HG02571 (cell line): ENCODE measurements around the gene ATP11A.

Experiments used
- ATAC-seq: cut with Tn5 transposase; IDR thresholded peaks from one replicate; pipeline ENCODE4 v1.9.1; 2021; ENCODE audit warnings: mild to moderate bottlenecking, moderate library complexity; ENCODE audit not compliant: unreplicated experiment

Gene ATP11A

DNA sequence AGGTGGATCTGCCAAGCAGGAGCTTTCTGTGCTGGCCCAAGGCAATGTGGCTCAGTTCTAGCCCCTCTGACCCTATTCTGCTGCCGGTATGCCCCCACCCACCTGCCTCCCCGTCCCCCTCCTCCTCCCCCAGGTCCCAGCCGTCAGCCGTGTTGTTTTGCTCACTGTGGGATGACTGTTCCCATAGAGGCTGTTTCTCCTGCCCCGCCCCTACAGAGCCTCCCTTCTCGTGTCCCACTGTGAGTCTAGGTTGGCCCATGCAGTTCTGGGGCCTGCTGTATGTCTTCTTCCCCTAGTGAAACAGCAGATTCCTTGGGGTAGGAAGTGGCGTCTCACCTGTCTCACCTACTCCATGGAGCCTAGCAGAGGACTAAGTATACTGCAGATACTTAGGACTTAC, 48.8 kb downstream of the ATP11A start:
- no peak for ATAC-seq

DNA sequence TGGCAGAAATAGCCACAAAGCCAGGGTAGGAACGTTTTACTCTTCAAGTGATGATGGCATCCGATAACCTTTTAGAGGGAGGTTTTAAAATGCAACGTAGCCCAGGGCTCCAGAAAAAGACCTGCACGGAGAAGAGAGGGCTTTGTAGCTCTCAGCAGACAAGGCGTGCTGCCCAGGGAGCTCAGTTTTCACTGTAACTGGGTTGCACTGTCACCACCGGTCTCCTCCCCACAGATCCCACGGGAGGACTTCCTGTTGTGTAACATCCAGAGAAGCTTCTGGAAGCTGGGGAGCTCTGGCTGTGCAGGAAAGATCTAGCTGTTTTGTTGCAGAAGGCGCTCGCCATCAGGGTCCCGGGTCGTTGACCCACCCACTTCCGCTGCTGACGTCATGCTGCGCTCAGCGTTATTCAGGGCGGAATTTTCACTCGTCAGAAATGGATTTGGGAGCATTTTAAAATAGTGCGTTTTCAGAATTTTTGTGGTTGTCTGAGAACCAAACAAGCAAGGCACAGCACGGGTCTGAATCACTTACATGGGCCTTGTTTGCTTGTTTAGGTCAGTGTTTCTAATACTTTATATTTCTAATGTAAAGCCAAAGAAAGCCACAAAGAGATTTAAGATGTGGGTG, 50.8 kb downstream of the ATP11A start:
- no peak for ATAC-seq

DNA sequence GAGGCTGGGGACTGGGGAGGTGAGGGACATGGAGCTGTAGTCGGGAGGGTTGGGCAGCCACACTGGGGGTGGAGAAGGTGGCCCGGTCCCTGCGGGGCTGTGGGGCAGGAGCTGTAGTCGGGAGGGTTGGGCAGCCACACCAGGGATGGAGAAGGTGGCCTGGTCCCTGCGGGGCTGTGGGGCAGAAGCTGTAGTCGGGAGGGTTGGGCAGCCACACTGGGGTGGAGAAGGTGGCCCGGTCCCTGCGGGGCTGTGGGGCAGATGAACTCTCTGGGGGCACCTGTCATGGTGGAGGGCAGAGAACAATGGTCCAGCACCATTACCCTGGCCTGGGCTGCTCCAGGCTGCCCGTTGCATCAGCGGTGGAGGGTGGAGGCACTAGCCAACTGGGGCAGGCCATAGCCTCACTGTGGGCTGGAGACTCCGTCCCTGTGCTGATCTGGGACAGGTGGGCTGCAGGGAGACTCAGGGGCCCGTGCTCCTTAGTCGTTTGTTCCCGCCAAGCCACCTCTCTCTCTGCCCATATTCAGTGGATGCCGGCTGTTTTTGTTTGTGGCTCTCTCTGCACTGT, 51.4 kb downstream of the ATP11A start:
- no peak for ATAC-seq

DNA sequence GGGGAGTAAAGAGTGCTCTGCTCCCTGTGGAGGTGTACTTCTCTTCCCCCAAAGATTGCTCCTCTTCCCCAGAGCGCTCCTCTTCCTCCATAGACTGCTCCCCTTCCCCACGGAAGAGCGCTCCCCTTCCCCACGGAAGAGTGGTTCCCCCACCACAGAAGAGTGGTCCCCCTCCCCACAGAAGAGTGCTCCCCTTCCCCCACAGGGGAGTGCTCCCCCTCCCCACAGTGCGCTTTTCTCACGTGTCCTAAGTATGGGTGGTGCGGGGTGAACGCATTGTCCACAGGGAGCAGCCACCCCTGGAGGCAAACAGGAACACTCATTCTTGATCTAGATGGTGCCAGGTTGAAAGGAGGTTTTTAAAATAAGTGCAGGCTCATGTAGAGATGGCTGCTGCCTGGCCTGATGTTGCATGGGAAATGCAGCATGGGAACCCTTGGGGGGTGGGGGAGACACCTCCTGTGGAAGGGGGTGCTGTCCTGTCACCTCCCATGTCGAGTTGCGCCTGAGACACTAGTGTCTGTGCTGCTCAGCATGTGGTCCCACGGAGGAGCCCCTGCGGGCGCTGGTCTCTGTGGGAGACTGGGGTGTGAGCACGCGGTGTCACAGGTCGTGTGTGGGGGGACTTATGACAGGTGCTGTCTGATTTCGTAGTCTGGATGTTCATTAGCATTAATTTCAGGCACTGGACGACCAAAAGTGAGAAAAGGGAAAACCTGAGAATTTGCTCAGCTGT, 52.2 kb downstream of the ATP11A start:
- no peak for ATAC-seq

DNA sequence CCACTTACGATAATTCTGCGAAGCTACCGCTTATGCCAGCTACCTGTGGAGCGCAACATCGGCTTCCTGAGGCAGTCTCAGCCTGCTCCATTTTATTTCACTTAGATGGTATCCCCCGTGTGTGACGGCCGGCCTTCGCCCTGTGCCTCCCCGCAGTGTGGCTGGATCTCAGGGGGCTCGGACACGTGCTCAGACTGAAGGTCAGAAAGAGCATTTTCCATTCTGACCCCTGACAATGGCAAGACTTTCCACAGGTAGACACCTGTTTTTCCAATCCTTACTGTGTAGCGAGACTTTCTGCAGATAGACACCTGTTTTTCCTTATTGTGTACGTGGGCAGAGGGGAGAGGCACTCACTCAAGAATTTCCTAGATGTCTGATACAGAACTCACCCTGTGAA, 52.7 kb downstream of the ATP11A start:
- ATAC-seq = no peak

DNA sequence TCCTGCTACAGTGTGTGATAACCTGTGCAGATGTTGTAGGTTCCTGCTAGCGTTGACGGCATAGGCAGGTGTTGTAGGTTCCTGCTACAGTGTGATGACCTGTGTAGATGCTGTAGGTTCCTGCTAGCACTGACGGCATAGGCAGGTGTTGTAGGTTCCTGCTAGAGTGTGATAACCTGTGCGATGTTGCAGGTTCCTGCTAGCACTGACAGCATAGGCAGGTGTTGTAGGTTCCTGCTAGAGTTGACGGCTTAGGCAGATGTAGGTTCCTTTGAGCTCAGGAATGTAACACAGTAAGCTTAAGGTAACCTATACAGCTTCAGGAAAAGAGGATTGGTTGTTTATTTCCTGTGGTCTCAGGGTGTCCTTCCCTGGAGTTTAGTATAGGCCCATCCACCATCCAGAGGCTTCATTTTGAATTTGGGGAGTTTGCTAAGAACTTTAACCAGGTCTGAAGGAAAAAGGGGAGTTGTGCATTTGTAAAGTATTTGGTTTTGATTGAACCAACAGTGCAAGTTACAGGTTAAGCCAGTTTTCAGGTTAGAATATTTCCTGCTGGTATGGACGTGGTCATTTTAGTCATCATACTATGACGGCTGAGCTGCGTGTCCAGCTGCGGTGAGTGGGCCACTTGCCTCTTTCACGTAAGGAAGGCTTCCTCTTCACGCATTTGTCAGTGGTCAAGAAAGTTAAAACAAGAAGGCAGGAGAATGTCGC, 53.8 kb downstream of the ATP11A start:
- ATAC-seq = no peak

DNA sequence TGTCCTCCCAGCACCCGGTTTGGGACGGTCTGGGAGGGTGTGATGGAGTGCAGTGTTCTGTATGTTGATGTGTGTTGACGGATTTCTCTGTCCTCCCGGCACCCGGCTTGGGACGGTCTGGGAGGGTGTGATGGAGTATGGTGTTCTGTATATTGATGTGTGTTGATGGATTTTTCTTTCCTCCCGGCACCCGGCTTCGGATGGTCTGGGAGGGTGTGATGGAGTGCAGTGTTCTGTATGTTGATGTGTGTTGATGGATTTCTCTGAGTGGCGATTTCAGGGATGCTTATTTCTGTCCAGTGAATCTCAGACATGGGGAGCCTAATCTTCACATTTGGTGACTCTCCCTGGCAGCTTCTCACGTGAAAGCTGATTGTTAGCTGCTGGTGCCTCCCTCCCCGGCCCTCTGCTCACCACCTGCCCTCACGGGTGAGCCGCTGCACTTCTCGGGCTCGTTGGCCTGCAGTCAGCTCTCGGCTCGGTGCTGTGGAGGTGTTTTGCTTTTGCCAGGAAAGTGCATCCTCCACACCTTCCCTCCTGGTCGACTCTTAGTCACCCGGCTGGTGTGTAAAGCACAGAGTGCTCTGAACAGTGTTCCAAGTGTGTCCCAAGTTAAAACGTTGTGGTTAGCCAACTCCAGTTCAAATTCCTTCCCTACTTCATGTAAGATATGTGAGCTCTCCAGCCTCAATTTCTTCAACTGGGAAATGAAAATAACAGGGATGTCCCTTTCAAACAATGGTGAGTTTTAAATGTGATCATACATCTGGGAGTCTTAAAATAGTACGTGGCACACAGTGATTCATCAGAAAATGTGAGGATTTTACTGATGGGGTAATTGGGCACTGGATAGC, 54.6 kb downstream of the ATP11A start:
- no peak for ATAC-seq

DNA sequence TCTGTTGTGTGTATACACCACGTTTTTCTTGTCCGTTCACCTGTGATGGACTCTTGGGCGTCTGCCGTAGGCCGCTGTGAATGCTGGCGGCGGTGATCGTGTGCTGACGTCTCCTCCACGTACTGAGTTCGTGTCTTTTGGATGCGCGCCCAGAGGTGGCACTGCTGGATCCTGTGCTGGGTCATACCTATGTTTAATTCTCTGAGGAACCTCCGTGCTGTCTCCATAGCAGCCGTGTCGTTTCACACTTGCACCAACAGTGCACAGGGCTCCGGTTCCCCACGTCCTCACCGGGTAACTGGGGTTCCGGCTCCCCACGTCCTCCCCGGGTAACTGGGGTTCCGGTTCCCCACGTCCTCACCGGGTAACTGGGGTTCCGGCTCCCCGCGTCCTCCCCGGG, 56.2 kb downstream of the ATP11A start:
- ATAC-seq = no peak

DNA sequence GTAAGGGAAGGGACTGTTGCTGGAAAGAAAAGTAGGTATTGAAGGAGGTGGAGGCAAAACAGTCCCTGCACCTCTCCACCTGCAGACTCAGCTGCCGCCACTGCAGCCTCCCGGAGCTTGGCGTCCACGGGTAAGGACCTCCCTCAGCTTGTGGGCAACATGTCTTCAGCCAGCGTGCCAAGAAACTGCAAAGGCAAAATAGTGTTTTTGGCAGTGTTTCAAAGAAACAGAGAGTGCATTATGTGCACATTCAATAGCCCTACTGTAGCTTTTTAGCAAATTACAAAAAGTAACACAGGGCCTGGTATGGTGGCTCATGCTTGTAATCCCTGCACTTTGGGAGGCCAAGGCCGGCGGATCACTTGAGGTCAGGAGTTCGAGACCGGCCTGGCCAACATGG, 57.4 kb downstream of the ATP11A start:
- no peak for ATAC-seq

DNA sequence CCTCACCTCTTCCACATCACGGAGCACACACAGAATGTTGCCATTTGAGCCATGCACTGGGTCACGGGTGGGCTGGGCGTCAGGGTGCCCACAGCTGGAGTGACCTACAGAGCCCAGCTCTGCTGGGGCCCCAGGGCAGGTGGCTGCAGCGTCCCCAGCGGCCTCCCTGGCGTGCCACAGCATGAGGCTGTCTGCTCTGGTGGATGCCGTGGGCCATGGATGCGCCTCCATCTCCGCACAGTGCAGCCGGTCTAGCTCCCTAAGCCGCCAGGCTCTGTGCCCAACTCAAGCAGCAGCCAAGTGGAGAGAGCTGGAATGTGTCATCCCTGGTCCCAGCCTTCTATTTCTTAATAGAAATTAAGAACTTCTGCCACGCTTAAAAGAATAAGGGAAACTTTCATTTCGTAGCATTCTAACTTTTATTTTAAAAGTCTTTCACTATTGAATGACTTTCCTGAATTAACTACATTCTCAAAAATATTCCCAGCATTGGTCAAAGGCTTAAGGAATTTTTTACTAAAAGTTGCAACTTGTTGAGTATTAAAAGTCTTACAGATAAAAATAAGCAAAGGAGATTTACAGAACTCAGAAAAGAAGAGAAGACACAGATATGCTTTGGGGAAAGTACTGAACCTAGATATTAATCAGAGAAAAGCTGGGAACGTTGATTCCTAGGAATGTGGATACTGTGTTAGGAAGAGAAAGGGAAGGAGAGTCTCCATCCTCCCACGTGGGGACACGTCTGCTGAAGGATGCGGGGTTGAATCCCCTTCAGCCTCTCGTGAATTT, 59.3 kb downstream of the ATP11A start:
- no peak for ATAC-seq

DNA sequence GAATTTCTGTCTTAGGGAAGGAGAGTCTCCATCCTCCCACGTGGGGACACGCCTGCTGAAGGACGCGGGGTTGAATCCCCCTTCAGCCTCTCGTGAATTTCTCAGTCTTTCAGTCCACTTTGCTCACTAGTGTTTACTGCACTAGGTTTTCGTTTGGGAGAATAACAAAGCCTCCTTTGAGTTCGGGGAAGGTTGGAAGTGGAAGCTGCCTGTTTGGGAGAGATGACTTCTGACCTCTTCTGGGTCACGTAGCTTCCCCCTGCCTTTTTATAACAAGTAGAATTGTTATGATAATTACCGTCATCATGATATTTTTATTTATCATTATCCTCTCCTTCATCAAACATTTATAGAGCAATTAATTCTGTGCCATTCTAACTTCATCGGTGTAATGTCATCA, 60.7 kb downstream of the ATP11A start:
- no peak for ATAC-seq

DNA sequence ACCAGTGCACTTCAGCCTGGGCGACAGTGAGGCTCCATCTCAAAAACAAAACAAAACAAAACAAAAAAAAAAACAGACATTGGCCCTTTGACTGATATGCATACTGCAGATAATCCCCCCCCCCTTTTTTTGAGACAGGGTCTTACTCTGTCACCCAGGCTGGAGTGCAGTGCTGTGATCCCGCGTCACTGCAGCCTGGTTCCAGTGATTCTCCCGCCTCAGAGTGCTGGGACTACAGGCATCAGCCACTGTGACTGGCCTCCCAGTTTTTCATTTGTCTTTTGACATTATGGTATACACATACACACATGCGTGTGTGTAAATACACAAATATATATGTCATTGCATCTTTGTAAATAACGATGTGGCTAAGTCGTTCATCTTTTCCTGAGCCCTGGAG, 61.8 kb downstream of the ATP11A start:
- no peak for ATAC-seq

DNA sequence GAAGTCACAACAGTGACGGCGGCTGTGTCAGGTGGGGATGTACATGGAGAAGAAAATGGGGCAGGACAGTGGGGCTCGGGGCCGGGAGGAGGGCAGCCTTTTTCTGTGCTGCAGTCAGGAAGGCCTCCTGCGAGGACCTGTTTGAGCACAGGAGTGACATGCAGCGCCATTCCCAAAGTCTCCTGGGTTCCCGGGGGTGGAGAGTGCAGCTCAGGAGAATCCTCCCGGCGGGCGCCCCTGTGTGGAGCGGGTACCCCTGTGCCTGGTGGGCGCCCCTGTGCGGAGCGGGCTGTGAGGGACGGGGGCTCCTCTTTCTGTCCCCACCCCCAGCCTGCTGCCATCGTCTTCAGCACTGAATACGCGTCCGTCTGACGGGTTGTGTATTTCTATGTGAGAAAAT, 62.4 kb downstream of the ATP11A start:
- no peak for ATAC-seq

DNA sequence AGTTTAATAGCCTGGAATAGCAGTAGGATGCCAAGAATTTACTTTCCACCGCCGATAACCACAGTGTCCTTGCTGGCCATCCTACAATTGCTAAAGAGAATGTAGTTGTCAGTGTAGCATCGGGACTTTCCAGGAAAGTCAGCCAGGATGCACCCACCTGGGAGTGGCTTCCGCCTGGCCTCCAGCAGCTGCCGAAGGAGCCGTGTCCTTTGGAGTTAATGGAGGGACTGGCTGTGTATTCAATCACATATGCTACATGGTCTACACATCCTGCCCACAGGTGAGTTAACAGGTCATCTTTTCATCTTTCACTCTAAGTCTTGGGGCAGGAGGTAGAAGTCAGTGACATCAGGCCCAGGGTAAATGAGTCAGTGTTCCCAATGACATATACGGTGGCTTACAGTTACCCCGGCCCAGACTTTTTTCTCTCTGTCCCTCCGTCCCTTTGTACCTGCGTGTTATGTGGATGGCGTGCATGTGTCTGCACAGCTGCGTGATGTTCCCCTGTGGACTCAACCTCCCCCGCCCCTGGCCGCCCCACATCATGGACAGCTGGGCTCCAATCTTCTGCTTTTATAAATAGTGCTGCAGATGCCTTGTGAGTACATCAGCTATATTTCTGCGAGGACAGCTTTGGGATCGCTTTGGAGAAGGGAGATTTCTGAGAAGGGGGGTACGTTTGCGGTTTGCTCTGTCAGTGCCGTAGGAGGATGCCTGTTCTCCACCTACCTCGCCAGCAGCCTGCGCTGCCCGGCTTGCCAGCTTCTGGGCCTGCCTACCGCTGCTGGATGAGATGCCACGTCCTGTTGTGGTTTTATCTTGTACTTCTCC, 63.1 kb downstream of the ATP11A start:
- ATAC-seq = no peak

DNA sequence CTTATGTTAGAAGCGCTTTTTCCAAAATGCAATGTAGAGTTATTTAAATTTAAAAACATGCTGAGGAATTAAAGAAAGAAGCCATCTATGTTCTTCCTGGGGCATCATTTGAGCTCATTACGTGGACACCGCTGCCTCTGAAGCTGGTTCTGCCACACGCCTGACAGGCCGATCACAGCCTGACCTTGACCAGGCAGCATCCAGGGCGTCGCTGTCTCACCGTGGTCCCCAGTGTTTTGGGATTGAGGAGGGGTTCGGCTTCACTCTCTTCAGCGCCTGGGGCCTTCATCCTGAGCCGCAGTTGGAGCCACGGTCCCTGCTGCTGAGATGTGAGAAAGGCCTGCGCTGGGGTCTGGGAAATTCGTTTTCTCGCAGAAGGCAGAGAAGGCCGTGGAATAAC, 64.0 kb downstream of the ATP11A start:
- ATAC-seq = no peak

DNA sequence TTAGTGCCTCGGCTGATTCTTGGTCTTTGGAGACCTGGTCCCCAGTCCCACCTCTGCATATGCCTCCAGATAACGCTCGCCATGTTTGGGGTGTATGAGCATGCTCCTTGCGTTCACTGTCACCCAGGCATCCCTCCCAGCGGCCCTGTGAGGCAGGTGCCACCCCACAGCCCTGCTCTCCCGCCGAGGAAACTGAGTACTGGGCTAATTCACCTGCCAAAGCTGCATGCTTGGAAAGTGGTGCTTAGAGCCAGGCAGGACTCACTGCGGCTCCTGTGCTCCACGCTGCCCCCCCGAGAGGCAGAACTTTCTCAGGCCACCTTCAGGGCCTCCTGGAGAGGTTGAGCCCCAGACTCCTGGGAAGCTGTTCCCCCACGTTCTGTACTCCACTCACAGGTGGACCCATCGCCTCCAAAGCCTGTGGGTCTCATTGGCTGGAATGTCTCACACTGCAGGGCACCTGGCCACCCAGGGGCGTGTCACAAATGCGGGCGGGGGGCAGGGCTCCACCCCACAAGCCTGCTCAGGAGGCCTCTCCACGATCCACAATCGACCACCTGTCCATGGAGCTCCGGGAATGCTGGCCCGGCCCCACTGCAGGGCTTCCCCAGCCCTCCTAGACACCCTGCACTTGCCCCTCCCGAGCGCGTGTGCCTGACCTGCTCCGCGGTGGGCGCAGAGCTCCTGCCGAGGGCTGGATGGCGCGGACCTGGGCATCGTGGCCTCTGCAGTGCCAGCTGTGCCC, 64.6 kb downstream of the ATP11A start:
- no peak for ATAC-seq

DNA sequence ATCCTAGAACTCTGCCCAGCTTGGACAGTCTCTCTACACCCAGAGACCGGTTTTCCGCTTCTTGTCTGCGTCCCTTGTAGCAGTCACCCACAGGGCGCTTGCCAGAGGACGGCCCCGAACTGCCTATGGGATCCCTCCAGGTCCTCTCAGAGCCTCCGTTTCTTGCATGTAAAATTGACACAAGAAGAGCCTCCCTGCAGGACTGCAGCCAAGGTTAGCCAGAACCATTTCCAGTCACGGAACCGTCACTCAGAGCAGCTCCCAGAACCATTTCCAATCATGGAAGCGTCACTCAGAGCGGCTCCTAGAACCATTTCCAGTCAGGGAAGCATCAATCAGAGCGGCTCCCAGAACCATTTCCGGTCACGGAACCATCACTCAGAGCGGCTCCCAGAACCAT, 65.5 kb downstream of the ATP11A start:
- ATAC-seq = no peak

DNA sequence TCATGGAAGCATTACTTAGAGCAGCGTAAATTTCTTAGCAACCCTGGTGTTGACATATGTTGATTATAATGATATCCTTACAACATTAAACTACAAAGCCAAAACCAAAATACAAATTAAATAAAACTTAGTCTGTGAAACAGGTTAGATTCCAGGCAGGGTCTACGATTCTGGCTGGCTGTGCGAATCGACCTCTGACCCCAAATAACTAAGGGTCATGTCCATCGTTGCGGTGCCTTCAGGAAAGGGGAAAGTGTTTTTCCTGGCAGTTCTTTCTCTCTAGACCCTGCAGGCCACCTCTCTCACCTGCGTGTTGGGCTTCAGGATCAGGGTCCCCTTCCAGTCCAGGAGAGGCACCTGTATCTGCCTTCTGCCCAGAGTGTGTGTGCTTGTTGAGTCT, 66.2 kb downstream of the ATP11A start:
- ATAC-seq = no peak

DNA sequence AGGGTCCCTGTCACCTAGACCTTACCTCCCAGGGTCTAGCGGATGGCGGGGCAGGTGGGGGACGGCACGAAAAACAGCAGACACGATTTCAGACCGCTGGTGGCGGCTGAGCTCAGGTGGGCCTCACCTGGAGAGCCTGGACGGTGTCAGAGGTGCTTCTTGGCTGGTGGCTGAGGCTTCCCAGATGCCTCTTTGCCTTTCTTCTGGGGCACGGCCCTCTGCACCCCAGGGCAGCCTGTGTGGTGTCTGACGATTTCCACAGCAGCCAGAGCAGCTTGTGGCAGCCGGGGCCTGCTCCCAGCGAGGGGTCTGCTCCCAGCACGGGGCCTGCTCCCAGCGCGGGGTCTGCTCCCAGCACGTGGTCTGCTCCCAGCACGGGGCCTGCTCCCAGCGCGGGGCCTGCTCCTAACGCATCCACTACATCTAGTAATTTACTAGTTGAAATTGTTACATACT, 66.7 kb downstream of the ATP11A start:
- no peak for ATAC-seq
